HG02571 (cell line): ENCODE data around the gene HOXD1.

Experiments
- ATAC-seq: cut with Tn5 transposase; IDR thresholded peaks from one replicate; pipeline ENCODE4 v1.9.1; 2021; ENCODE audit warnings: mild to moderate bottlenecking, moderate library complexity; ENCODE audit not compliant: unreplicated experiment

The HOXD1 gene

DNA sequence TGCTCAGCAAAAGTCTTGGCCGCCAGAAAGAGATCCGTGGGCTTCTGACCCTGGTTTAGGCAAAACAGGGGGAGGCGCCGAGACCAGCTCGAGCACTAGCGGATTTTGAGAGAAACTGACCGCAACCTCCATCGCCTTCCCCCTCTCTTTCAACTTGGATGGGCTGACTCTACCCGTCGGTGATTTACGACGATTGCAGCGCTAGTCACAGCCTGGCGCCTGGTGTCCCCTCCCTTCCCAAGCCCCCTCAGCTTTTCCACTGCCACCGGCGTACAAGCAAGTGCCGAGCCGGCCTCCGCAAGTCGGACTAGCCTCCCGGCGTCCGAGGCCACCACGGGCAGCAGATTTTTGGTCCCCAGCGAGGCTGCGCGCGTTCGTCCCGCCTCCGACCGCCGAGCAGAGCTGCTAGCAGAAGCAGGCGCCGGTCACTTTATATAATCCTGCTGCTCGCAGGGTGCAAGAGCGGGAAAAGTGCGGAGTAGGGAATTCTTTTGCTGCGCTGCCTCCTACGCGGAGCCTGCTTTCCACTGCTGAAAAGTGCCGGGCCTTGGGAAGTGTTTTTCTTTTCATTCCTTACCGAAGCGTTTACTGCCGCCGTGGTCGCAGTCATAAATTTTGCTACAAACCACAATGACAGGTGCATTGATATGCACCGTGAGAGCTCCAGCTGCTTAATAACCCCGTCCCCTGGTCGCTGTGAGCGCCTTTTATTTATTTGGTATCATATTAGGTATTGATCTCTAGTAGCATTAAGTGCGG is 23.7 kb upstream of the HOXD1 start:
- no peak for ATAC-seq

DNA sequence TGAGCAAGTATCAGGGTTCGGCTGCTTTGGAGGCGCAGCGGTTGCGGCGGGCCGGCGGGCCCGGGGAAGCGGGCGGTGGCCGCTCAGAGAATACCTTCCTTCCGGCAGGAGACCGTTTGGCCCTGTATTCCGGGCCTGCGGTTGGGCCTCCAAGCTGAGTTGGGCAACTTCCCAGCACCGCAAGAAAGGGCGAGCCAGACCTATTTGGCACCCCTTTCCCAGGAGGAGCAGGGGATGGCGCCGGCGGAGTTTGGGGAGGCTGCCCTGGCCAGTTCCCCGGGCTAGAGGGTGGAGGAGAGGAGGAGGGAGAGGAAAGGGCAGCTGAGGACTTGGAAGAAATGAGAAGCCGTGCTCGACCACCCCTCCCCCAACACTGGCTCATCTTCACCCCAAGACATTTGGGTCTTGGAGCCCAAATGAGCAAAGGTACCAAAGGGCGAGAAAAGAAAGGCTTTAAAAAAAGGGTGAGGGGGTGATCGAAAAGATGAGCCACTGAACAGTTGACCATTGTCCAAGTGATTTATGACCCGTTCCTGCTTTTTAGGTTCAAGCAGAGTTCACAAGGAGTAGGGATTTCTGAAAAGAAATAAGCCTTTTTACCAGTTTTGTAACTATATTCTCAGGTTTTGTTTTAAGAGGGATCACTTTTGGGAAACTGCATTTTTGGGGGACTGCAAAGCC is 23.0 kb upstream of the HOXD1 start:
- no peak for ATAC-seq

DNA sequence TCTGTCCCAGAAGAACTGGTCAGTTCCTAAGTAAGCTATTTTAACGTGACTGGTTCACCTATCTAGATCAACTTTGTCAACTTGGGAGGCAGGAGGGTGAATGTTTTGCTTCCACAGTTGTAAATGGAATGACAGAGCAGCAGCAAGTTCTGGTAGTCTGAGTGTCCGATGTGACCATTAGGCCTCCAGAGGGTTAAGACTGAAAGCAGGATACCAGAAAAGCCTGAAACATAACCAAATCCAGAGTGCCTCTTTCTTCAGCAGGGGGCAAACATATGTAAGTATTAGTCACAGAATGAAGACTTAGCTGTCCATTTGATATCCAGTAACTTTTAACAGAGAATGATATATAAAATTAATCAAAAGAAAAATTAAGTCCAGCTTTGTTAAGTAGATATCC is 22.2 kb upstream of the HOXD1 start:
- no peak for ATAC-seq

DNA sequence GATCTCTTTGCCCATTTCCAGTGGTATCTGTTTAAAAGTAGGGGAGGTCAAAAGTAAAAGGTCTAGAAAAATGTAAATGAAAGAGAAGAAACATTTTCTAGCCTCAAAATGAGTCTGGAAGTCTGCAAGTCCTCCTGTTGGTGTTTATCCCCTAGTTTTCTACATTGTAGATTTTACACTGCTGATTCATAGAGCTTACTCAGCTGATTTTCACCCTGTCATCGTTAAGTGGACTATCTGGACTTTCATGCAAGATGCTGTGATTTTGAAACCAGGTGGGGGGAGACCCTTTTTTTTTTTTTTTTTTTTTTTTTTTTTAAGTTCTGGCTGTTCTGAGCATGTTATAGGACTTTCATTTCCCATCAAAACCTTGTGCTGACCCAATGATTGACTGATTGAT is 21.1 kb upstream of the HOXD1 start:
- no peak for ATAC-seq

DNA sequence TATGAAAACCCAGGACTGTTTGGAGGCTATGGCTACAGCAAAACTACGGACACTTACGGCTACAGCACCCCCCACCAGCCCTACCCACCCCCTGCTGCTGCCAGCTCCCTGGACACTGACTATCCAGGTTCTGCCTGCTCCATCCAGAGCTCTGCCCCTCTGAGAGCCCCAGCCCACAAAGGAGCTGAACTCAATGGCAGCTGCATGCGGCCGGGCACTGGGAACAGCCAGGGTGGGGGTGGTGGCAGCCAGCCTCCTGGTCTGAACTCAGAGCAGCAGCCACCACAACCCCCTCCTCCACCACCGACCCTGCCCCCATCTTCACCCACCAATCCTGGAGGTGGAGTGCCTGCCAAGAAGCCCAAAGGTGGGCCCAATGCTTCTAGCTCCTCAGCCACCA is 19.3 kb upstream of the HOXD1 start:
- ATAC-seq = no peak

DNA sequence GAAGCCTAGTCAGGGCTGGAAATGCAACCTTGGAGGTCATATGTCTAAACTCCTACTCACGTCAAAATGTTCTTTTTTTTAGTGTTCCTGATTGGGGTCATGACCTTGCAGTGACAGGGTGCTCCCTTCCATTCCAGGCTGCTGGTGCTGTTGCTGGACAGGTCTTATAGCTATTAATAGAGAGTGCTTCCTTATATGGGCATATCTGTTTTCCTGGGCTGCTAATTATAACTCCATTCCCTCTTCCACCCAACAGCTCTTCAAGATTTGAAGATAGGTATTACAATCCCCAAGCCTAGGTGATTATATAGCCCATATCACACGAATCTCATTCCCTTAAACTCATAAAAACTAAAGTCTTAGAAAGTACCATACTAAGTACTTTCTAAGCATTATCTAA is 18.8 kb upstream of the HOXD1 start:
- ATAC-seq = no peak

DNA sequence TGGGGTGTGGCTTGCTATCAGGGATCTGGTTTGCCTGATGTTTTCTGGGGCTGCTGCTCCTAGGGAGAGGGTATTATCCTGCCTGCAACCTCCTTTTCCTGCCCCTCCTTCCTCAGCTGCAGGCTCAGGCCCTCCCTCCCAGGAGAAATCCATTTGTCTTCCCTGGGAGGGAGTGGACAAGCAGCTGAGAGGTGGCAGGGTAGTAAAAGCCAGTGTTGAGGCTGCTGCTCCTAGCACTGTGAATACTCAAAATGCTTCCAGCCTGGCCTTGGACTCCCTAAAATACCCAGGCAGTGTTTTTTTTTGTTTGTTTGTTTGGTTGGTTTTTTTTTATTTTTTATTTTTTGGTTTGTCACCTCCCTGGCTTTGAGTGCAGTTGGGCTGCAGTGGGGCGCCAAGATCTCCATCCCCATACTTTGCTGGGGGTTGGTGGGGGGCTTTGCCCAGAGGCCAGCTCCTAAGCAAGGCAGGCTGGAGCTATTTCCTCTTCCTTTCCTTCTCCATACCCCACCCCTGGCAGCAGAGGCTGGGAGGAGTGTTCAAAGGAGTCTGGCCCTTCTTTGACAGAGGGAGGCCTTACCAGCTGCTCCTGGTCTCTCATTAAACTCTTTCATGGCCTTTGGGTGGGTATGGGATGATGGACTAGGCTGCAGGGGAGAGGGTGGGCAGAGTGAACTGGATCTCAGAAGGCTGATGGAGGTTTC is 17.7 kb upstream of the HOXD1 start:
- ATAC-seq = no peak

DNA sequence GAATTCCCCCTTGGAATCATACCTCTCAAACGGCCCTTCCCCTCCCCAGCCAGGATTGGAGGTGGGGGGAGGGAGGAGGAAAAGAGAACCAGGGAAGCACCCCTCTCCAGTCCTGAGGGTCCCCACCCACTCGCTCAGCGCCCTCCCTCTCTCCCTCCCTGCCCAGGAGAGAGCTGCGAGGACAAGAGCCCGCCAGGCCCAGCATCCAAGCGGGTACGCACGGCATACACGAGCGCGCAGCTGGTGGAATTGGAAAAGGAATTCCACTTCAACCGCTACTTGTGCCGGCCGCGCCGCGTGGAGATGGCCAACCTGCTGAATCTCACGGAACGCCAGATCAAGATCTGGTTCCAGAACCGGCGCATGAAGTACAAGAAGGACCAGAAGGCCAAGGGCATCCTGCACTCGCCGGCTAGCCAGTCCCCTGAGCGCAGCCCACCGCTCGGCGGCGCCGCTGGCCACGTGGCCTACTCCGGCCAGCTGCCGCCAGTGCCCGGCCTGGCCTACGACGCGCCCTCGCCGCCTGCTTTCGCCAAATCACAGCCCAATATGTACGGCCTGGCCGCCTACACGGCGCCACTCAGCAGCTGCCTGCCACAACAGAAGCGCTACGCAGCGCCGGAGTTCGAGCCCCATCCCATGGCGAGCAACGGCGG is 17.0 kb upstream of the HOXD1 start:
- no peak for ATAC-seq

DNA sequence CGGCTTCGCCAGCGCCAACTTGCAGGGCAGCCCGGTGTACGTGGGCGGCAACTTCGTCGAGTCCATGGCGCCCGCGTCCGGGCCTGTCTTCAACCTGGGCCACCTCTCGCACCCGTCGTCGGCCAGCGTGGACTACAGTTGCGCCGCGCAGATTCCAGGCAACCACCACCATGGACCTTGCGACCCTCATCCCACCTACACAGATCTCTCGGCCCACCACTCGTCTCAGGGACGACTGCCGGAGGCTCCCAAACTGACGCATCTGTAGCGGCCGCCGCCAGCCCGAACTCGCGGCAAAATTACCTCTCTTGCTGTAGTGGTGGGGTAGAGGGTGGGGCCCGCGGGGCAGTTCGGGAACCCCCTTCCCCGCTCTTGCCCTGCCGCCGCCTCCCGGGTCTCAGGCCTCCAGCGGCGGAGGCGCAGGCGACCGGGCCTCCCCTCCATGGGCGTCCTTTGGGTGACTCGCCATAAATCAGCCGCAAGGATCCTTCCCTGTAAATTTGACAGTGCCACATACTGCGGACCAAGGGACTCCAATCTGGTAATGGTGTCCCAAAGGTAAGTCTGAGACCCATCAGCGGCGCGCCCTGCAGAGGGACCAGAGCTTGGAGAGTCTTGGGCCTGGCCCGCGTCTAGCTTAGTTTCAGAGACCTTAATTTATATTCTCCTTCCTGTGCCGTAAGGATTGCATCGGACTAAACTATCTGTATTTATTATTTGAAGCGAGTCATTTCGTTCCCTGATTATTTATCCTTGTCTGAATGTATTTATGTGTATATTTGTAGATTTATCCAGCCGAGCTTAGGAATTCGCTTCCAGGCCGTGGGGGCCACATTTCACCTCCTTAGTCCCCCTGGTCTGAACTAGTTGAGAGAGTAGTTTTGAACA is 16.2 kb upstream of the HOXD1 start:
- no peak for ATAC-seq

DNA sequence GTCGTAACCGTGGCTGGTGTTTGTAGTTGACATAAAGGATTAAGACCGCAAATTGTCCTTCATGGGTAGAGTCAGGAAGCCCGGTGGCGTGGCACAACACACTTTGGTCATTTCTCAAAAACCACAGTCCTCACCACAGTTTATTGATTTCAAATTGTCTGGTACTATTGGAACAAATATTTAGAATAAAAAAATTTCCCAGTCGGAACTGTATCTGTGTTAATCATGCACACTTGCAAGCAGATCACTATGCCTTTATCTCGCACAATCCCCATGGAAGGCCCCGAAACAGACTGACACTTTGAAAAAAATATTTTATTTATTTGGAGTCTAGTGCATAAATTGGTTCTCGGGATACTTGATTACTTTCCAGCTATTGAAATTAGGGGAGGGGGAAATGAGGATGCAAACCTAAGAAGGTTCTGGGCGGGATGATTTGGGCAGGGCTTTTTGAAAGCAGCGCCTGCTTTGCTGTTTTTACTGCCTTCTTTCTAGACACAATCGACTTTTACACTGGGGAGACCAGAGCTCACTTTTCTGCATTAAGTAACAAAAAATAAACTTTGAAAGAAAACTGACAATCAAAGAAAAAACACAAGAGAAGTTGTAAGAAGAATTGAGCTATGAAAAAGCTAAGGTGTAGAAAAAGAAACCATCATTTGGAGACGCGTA is 15.4 kb upstream of the HOXD1 start:
- ATAC-seq = no peak

DNA sequence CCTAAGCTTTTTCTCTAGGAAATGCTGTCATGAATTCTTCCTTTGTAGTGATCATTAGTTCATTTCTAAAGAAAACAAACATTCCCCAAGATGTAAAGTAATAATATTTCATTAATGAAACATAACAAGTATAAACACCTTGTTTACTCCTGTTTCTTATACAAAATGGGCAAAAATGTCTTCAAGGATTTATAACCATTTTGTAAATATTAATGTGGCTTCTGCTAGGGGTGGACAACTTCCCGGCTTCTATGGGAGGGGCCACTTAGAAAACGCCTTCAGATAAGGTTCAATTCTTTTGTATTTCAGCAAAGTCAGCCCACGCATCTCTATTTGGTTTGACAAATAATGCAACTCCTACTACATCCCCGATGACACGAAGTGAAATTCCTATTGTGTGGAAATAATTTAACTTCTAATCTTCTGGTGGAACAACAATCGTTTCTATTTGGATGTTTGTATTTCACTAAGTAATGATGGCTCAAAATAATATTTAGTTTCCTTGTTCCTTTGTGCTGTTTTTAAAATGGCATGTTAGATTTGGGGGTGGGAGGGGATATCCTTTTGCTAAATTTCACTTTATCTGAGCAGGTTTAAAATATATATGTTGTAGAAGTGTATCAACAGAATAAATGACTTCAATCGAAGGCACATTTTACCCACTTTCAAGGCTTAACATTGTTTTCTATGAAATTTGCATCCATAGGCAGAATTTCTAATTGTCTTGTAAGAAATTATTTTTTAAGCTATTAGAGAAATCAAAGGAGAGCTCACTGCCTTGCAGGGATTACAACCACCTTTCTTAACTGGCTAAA is 14.7 kb upstream of the HOXD1 start:
- ATAC-seq = no peak

DNA sequence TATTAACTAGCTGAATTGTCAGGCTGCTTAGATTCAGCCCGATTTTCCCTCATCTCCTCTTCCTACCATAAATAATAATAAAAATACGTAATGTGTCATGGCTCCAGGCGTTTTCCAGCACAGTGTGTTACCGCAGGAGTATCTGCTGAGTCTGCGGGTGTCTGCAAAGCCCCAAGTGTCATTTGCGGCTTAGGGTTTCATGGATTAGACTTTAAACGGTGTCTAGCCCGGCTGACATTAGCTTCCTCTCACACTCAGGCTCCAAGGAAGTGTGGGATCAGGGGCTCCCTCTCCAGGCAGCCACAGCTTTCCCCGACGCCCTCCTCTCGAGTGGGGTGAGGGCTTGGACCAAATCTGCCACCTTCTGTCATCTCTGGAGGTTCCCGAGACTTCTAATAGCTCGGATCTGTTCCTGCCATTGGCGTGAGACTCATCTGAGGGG is 14.1 kb upstream of the HOXD1 start:
- no peak for ATAC-seq

DNA sequence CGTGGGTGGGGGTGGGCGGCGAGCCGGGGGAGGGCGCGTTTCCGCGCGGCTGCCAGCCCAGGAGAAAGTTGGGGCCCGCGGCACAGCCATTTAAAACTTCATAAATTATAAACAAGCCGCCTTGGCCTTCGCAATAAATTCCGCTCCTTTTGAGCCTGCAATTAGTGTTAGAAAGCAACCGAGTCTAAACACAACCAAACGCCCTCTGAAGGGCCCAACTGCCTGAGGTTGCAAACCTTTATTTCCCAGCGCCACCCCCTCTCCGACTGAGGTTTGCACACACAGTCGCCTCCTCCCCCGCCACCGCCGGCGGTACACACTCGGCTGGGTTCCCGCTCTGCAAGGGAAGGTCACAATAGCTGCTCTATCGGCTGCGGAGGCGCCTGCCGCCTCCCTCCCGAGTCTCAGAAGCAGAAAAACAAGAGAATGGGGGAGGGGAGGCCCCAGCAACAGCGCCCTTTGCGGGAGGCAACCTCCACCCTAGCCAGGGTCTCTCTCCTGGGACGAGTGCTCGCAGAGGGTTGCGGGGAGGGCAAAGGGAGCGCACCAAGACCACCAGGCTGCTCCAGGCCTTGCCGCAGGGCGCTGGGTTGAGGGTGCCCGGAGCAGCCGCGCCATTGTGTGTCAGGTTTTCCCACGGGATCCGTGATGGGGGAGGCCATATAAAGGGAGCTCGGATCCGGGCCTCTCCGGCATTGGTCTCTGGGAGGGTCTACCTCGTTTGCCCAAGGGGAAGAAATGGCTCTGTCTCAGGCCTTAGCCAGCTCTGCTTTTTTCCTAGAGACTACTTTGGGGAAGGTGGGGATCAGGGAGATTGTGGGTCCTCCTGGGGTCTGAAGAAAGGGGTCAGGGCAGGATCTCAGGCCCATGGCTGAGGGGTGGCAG is 13.4 kb upstream of the HOXD1 start:
- no peak for ATAC-seq

DNA sequence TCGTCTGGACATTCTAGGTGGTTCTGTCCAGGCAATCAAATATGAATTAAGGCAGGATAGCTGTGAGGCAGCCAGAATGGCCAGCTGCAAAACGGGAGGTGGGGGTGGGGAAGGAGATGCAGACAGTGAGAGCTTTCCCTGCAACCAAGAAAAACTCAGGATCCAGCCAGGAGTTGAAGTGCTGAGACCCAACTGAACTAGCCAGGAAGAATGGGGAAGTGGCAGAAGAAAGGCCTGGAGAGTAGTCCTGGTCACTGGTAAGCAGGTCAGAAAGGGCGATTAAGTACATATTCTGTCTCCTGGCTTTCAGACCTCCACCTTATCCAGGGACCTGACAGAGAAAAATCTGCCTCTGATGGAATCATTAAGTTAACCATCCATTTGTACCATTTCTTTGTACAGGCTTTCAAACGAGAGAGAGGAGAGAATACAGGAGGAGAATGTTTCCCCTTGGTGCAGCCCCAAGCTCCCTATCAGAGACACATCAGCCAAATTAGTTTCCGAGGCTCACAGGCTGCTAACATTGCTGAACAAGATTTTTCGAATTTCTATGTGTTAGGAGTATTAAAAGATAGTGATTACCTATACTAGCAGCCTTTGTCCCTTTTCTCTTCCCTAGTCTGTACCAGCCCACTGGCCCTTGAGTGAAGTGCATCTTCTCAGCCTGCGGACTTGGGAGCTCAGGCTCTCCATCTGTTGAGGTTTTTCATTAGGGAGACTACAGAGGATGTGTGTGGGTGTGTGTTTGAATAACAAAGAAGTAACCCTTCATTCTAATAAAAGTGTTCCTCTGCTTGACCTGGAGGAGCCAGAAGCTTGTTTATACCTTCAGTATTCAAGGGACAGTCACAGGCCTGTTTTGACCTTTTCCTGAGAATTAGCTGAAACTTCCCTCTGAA is 12.5 kb upstream of the HOXD1 start:
- ATAC-seq = no peak

DNA sequence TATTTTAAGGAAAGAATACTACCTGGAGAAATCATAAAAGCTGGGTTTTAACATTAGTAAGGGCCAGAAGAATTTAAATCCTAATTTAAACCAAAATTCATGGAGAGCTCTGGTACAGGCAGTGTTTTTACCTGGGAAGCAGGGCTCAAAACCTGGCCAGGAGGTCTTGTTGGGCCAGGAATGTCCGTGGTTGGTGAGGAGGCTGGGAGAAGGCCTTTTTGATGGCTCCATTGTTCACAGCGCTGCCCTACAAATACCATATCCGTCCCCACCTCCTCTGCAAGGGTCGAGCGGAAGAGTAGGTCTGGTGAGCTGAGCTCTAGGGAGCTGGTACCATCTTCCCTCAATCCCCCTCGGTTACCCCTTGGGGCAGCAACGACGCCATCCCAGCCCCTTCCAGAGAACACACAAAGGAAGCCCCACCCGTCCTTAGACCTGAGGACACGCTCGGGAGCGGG is 10.9 kb upstream of the HOXD1 start:
- no peak for ATAC-seq

DNA sequence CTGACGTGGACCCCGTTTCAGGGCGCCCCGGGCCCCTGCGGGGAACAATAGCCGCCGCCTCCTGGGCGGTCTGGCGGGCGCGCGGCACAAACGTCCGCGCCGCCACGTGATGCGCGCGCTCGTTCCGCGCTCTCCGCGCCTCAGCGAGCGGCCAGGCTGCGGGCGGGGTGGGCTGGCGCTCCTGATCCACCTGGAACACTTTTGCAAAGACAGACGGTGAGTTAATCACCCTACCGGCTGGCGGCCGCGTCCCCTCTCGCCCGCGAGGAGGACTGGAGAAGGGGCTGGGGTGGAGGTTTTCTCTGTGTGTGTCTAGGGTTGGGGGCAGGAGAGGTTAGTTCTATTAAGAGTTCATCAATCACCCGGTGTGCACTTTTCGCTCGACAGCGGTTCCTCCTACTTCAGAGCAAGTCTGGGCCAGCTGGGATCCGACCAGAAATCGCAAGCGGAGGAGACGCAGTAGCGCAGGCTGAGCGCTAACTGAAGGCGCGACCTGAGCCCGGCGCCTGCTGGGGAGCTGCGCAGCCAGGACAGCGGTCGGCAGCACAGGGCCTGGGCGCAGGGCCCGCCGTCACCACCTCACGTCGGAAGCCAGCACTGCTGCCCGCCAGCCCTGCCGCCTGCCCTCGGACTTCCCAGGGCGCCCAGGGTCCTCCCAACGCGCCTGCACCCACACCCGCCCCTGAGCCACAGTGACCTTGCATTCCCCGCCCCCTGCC is 10.3 kb upstream of the HOXD1 start:
- ATAC-seq = no peak
